Fibroblast of pulmonary artery (primary cell): Measurements from ENCODE around the gene SCAANT1.
A peak's percentile ranks its signal among the peaks of the same experiment; 100 is the strongest.

Source experiments
- DNase-seq: peaks from one replicate; pipeline ENCODE4 v3.0.0-alpha.2; 2010; ENCODE audit warnings: low read depth
- H3K4me3 ChIP-seq: replicated peaks from 2 replicates; pipeline ENCODE4 v1.5.1; 2011; ENCODE audit warnings: low read depth, mild to moderate bottlenecking, control low read depth, low read length, moderate library complexity
- TF ChIP-seq, protein P1 (sequence below): IDR thresholded peaks from 2 replicates; pipeline ENCODE4 v1.5.1; 2011; ENCODE audit warnings: mild to moderate bottlenecking, control low read depth, low read length, inconsistent platforms; ENCODE audit errors: missing control alignments

Gene SCAANT1

GRCh38 chr3:63945558-63946096, 33.4 kb upstream of the SCAANT1 start:
- peak; percentile 57 for DNase-seq
- no peak overlapping the region for H3K4me3 ChIP-seq
- TF ChIP-seq, protein P1, sequence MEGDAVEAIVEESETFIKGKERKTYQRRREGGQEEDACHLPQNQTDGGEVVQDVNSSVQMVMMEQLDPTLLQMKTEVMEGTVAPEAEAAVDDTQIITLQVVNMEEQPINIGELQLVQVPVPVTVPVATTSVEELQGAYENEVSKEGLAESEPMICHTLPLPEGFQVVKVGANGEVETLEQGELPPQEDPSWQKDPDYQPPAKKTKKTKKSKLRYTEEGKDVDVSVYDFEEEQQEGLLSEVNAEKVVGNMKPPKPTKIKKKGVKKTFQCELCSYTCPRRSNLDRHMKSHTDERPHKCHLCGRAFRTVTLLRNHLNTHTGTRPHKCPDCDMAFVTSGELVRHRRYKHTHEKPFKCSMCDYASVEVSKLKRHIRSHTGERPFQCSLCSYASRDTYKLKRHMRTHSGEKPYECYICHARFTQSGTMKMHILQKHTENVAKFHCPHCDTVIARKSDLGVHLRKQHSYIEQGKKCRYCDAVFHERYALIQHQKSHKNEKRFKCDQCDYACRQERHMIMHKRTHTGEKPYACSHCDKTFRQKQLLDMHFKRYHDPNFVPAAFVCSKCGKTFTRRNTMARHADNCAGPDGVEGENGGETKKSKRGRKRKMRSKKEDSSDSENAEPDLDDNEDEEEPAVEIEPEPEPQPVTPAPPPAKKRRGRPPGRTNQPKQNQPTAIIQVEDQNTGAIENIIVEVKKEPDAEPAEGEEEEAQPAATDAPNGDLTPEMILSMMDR = no peak

GRCh38 chr3:63943678-63944077, 31.5 kb upstream of the SCAANT1 start:
- no peak for DNase-seq
- TF ChIP-seq, protein P1 = no peak
- no peak overlapping the region for H3K4me3 ChIP-seq

DNA sequence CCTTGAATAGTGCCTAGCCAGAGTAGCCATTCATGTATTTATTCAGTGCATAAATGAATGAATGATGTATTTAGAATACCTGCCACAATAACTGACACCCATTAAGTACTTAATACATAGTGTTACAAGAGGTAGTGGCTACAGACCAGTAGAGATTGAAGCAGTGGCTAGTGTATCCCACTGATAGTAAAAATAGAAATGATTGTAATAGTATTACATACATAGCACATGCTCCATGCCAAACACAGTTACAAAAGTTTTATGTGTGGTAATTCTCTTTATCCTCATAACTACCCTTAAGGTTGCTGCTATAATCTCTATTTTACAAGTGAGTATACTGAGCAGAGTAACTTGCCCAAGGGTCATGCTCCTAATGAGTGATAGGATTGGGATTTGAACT, 30.3 kb upstream of the SCAANT1 start:
- H3K4me3 ChIP-seq = no peak overlapping the region
- no peak for DNase-seq
- TF ChIP-seq, protein P1 = no peak

- TF ChIP-seq, protein P1 = no peak
- DNase-seq = peak; percentile 82
- H3K4me3 ChIP-seq = no peak overlapping the region
Measured at GRCh38 chr3:63940389-63940757, 28.2 kb upstream of the SCAANT1 start.

- TF ChIP-seq, protein P1 = no peak
- H3K4me3 ChIP-seq = no peak overlapping the region
- DNase-seq = no peak
Measured at GRCh38 chr3:63937661-63938651, 25.8 kb upstream of the SCAANT1 start.

GRCh38 chr3:63936925-63937324, 24.7 kb upstream of the SCAANT1 start:
- no peak overlapping the region for H3K4me3 ChIP-seq
- no peak for DNase-seq
- TF ChIP-seq, protein P1 = no peak
